GM19328 (cell line): ENCODE data around the gene ZNF358.
"Not testable (repeated sequence)": the region's sequence is repeated elsewhere in the genome, so short reads cannot be mapped to it uniquely, and the experiment has no call there.

Source experiments
- ATAC-seq: cut with Tn5 transposase; IDR thresholded peaks from one replicate; pipeline ENCODE4 v1.9.1; 2021; ENCODE audit warnings: mild to moderate bottlenecking, moderate library complexity; ENCODE audit not compliant: unreplicated experiment

Gene ZNF358

GRCh38 chr19:7534531-7535046 lies 18.7 kb downstream of the ZNF358 start:
- ATAC-seq = no peak

DNA sequence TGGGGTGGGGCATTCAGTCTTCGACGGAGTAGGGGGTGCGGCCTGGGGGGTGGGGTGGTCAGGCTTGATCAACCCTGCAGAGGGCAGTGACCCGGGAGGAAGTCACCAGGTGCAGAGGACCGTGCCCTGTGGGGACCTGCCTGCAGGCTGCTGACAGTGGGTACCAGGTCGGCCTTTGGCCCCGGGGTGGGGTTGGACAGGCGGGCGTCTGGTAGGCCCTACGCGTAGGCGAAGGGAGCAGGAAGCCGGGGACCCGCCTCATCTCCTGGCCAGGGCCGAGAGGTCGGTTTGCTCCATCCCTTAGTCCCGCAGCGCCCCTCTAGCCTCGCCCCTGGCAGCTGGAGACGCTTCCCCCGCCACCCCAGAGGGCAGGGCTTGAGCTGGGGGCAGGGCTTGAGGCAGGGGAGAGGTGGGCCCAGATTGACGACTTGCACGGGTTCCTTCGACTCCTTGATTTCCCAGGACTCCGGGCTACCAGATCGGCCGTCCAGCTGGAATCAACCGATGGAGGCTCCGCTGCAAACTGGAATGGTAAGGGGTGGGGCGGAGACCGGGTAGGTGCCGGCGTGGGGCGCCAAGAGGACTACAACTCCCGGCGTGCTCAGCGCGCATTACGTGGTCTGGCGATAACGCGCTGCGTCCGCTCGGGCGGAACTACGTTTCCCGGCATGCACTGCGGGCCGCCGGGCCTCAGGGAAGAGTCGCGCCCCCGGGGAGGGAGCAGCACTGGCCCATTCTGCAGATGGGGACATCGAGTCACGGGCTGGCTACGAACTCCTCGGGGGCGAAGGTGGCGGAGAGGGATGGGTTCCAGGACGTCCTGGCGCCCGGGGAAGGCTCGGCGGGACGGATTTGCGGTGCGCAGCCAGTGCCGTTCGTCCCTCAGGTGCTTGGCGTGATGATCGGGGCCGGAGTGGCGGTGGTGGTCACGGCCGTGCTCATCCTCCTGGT lies 19.4 kb downstream of the ZNF358 start, which contains the start of gene PNPLA6:
PNPLA6 (plus strand) TSS at position 671 of the 951 bp plus-strand sequence; CDS start at position 743, 72 bp downstream.
- ATAC-seq = peak; percentile 57

DNA sequence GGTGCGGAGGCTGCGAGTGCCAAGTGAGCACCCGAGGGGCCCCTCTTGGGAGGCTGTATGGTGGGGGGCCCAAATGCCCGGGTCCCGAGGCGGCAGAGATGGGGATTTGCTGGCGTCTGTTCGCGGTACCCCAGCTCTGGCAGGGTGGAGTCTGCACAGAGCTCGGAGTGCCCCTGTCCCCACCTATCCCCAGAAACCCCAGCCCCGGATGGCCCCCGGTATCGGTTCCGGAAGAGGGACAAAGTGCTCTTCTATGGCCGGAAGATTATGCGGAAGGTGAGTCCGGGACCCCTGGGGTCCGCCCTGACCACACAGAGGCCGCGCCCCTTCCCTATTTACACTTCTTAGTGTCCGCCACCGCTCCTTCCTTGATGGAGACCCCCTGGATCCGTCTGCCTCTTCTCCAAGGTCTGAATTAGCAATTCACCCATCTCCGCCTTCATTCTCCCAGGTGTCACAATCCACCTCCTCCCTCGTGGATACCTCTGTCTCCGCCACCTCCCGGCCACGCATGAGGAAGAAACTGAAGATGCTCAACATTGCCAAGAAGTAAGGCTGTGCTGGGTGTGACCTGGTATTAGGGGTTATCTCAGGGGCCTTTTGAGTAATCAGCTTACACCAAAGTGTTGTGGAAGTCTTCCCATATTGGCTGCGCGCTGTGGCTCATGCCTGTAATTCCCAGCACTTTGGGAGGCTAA lies 20.2 kb downstream of the ZNF358 start:
- ATAC-seq = no peak

- ATAC-seq = not testable (repeated sequence)
Observed at GRCh38 chr19:7538990-7539389, 23.1 kb downstream of the ZNF358 start.

GRCh38 chr19:7539827-7540425 lies 24.0 kb downstream of the ZNF358 start:
- no peak for ATAC-seq

- no peak for ATAC-seq
Observed at GRCh38 chr19:7540761-7541474, 25.0 kb downstream of the ZNF358 start.

DNA sequence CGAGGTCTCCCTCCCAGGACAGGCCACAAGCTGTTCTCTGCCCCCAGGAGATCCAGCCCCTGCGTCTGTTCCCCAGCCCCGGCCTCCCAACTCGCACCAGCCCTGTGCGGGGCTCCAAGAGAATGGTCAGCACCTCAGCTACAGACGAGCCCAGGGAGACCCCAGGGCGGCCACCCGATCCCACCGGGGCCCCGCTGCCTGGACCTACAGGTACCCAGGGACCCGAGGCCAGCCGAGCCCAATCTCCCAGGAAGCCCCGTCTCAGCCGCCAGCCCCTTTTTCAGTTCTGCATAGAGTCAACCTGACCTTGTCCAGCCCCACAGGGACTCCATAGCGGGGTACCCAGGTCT lies 25.5 kb downstream of the ZNF358 start:
- no peak for ATAC-seq

DNA sequence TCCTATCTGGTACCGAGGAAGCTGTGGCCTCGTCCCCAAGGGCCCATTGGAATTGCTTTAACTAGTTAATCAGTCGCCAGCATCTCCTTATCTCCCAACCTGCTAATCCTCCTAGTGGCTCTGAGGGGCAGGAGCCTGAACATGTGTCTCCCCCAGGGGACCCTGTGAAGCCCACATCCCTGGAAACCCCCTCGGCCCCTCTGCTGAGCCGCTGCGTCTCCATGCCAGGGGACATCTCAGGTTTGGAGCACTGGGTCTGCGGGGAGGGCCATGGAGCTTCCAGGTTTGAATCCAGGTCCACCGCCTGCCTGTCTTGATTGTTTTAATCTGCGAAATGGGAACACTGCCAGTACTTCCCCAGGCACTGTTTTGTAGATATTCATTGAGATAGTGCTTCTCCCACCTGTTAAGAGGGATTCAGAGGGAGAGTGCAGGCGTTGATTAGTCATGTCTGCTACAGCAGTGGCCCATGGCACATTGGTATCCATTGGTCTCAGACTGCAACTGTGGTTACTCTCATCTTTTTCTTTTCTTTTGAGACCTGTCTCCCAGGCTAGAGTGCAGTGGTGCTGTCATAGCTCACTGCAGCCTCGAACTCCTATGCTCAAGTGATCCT lies 26.0 kb downstream of the ZNF358 start:
- no peak for ATAC-seq

- no peak for ATAC-seq
Observed at GRCh38 chr19:7542556-7543348, 26.8 kb downstream of the ZNF358 start.

- ATAC-seq = no peak
Observed at GRCh38 chr19:7544626-7545025, 28.7 kb downstream of the ZNF358 start.

- no peak for ATAC-seq
Observed at GRCh38 chr19:7545300-7545699, 29.4 kb downstream of the ZNF358 start.

- no peak for ATAC-seq
Observed at GRCh38 chr19:7545904-7546303, 30.0 kb downstream of the ZNF358 start.

DNA sequence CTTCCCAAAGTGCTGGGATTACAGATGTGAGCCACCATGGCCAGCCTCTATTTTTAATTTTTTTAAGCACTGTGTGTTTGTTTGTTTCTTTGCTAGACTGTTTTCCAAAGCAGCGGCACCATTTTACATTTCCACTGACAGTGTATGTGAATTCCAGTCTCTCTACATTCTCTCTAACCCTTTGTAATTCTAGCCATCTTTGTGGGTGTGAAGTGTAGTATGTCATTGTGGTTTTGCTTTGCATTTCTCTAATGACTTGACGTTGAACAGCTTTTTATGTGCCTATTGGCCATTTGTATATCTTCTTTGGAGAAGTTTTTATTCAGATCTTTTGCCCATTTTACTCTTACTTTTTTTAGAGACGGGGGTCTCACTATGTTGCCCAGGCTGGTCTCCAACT lies 31.3 kb downstream of the ZNF358 start:
- no peak for ATAC-seq

DNA sequence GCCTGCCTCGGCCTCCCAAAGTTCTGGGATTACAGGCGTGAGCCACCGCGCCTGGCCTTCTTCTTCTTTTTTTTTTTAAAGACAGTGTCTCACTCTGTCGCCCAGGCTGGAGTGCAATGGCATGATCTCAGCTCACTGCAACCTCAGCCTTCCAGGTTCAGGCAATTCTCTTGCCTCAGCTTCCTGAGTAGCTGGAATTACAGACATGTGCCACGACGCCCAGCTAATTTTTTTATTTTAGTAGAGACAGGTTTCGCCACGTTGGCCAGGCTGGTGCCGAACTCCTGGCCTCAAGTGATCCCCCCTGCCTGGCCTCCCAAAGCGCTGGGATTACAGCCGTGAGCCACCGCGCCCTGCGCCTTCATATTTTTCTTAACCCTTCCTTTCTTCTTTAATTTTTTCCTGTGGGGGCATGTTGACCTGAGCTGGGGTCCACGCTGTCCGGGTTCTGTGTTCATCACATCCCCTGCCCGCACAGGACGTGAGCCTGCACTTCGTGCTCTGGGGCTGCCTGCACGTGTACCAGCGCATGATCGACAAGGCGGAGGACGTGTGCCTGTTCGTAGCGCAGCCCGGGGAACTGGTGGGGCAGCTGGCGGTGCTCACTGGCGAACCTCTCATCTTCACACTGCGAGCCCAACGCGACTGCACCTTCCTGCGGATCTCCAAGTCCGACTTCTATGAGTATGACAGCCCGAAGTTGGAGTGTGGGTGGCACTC lies 33.7 kb downstream of the ZNF358 start:
- no peak for ATAC-seq

DNA sequence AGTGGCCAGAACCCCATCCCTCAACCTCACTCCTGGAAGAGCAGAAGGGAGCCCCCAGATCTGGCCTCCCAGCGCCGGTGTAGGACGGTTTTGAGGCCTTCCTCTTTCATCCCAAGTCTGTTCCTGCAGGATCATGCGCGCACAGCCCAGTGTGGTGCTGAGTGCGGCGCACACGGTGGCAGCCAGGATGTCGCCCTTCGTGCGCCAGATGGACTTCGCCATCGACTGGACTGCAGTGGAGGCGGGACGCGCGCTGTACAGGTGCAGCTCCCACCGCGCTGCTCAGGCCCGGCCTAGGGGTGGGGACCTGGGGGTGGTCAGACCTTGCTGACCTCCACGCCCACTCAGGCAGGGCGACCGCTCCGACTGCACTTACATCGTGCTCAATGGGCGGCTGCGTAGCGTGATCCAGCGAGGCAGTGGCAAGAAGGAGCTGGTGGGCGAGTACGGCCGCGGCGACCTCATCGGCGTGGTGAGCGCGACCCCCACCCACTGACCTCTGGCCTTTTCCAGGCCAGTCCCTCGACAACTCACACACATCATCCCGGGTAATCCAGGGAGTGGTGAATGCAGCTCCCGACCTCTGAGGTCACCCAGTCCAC lies 34.4 kb downstream of the ZNF358 start:
- no peak for ATAC-seq

DNA sequence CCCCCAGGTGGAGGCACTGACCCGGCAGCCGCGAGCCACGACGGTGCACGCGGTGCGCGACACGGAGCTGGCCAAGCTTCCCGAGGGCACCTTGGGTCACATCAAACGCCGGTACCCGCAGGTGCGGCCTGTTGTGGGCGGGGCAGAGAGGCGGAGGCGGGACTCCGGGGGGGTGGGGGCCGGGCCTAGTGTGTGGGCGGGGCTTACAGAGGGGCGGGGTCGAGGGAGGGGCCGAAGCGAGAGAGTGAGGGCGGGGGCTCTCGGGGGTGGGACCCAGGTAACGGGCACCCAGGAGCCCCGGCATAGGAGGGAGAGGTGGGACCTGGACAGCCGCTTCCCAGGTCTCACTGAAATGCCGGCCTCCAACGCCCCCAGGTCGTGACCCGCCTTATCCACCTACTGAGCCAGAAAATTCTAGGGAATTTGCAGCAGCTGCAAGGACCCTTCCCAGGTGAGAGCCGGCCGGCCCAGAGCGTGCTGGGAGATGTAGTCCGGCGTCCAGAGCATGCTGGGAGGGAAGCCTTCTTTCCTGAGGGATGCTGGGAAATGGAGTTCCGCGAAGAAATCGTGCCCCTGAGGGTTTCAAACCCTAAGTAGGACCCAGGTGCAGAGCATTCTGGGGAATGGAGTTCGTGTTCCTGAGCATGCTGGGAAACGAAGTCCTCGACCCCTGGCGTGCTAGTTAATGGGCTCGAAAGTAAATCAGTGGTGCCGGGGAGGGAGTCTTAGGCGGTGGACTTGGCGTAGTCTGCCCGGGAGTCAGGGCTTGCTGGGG lies 35.3 kb downstream of the ZNF358 start:
- ATAC-seq = no peak

- no peak for ATAC-seq
Observed at GRCh38 chr19:7552781-7553180, 36.9 kb downstream of the ZNF358 start.

DNA sequence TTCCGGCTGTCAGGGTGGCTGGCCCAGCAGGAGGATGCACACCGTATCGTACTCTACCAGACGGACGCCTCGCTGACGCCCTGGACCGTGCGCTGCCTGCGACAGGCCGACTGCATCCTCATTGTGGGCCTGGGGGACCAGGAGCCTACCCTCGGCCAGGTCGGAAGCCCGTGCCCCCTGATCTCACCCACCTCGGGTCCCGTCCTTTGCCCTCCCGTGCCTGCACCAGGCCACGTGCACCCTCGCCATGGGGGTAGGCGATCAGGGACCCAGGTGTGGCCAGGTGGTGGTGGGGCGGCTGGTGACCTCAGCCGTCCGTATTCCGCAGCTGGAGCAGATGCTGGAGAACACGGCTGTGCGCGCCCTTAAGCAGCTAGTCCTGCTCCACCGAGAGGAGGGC lies 38.7 kb downstream of the ZNF358 start:
- no peak for ATAC-seq
